Sigmoid colon (tissue), 7 donors: ENCODE measurements around the gene KRT78. TPM values are rescaled to one million over a fixed set of nuclear protein-coding genes. Genes with fewer than 3 reads are reported as not detected.
A peak's percentile ranks its signal among the peaks of the same experiment; 100 is the strongest.

Source experiments
- DNase-seq: peaks from one replicate; pipeline ENCODE4 v3.0.0-alpha.2; 2019
- H3K27ac ChIP-seq, 4 donors: fragments of 200-600 bp; sonication (generic); one replicate each; pipeline ENCODE4 v1.5.1; 2016 to 2019; ENCODE audit warnings: mild to moderate bottlenecking in 1 of 4
- H3K27me3 ChIP-seq, 3 donors: fragments of 200-600 bp; sonication (generic); one replicate each; pipeline ENCODE4 v1.5.1; 2019; ENCODE audit warnings: mild to moderate bottlenecking in 1 of 3
- H3K36me3 ChIP-seq, 4 donors: fragments of 200-600 bp; sonication (generic); one replicate each; pipeline ENCODE4 v1.5.1; 2016 to 2019
- H3K4me1 ChIP-seq, 4 donors: fragments of 200-600 bp; sonication (generic); one replicate each; pipeline ENCODE4 v1.5.1; 2017 to 2019
- H3K4me3 ChIP-seq, 4 donors: fragments of 200-600 bp; sonication (generic); one replicate each; pipeline ENCODE4 v1.5.1; 2017 to 2019; ENCODE audit warnings: mild to moderate bottlenecking in 2 of 4, moderate library complexity in 1 of 4
- H3K9me3 ChIP-seq, 4 donors: fragments of 200-600 bp in 3 of 4; sonication (generic) in 3 of 4; one replicate each; pipeline versions ENCODE4 v1.5.1 to v1.6.1; 2013 to 2019
- EP300 ChIP-seq, 4 donors: sonication (generic); formaldehyde crosslinking; IDR thresholded peaks; one replicate each; pipeline ENCODE4 v1.6.1; 2017; ENCODE audit warnings: antibody characterized with exemption in 4 of 4
- POLR2A ChIP-seq, 2 donors: fragments of 450-650 bp; IDR thresholded peaks; one replicate each; pipeline ENCODE4 v1.6.1; 2016; ENCODE audit warnings: antibody characterized with exemption in 2 of 2, mild to moderate bottlenecking in 2 of 2, moderate library complexity in 2 of 2
- POLR2AphosphoS5 ChIP-seq, 4 donors: sonication (generic); formaldehyde crosslinking; IDR thresholded peaks; one replicate each; pipeline ENCODE4 v1.6.1; 2017; ENCODE audit warnings: antibody characterized with exemption in 4 of 4
- WGBS, 2 donors: extraction: QIAGEN DNeasy Blood & Tissue Kit; methylation state at CpG; one replicate each; pipeline ENCODE4 v1.1.7; 2013; 5-methylcytosine and 5-hydroxymethylcytosine counted together
- intact Hi-C: fragments of 100-400 bp; cut with DNase I; formaldehyde crosslinking; loops from one replicate; pipeline ENCODE4 v1.15.1; 2023
- polyA plus RNA-seq, 3 donors: library from polyadenylated mRNA; stranded (reverse); fragments of 200-250 nt; gene quantifications; one replicate each; pipeline ENCODE4 v1.2.3, GENCODE V29; 2013
- total RNA-seq, 4 donors: library from RNA; depleted of rRNA; stranded (reverse); fragments of >200 nt; gene quantifications; one replicate each; pipeline ENCODE4 v1.1.0, GENCODE V29; 2016
- TF ChIP-seq, protein P1 (sequence below), 4 experiments: fragments of 450-650 bp in 3 of 4; fragments of 200-600 bp in 1 of 4; IDR thresholded peaks; one replicate each; pipeline ENCODE4 v1.5.1; 2016 to 2019; ENCODE audit warnings: antibody characterized with exemption in 4 of 4, mild to moderate bottlenecking in 3 of 4, moderate library complexity in 2 of 4
- donor health status: healthy with polysubstance abuse.
- donor health status: Bipolar disorder and iron deficiency.
- donor health status: healthy.

The KRT78 gene
- total and polyA plus RNA-seq, 7 donors: 0.20 to 5.4 TPM; not detected in 5

DNA sequence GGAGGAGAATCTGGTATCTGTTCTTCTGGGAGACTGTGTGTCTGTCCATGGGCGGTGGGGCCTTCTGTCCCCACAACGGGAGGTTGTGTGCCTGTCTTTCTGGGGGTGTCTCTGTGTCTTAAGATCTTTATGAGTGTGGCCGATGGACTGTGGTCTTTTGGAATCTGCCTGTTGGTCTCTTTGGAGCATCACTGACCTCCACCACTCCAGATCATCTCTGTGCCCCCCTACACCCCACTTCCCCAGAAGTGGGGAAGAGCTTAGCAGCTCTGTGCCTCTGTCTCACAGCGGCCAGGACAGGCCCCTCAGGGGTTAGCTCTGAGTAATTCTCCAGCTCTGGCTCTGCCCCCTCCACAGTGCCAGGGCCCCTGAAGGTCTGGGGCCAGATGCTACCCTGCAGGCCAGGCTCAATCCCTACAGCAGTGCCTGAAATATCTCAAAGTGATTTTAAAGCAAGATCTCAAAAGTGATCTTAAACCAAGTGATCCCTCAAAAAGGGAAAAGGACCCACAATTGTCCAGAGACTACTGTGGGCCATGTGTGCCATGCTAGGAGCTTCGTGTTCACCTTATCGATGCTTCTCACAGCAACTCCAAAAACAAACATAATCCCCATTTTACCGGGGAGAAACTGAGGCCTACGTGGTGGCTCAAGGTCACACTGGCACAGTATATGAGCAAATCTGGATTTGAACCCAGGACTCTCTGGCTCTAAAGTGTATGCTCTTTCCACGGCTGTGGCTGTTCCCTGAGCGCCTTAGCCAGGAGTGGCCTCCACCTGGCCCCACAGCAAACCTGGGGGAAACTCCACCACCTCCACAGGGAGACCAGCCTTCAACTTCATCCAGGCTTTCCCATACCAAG, 26.0 kb upstream of the KRT78 start:
- intact Hi-C loops: no loop called here
- peak overlapping the region; percentile 55 to 67 (median 60) for H3K27ac ChIP-seq
- H3K4me1 ChIP-seq: peaks cover 0 to 38% (median 28%) of the 10 kb centered on the region in 4 donors
- no peaks in the 10 kb centered on the region for H3K9me3 ChIP-seq
- TF ChIP-seq EP300 (IDR thresholded peaks at IDR 0.05) (no peak), POLR2A (IDR thresholded peaks at IDR 0.05) (no peak)
- TF ChIP-seq, protein P1, sequence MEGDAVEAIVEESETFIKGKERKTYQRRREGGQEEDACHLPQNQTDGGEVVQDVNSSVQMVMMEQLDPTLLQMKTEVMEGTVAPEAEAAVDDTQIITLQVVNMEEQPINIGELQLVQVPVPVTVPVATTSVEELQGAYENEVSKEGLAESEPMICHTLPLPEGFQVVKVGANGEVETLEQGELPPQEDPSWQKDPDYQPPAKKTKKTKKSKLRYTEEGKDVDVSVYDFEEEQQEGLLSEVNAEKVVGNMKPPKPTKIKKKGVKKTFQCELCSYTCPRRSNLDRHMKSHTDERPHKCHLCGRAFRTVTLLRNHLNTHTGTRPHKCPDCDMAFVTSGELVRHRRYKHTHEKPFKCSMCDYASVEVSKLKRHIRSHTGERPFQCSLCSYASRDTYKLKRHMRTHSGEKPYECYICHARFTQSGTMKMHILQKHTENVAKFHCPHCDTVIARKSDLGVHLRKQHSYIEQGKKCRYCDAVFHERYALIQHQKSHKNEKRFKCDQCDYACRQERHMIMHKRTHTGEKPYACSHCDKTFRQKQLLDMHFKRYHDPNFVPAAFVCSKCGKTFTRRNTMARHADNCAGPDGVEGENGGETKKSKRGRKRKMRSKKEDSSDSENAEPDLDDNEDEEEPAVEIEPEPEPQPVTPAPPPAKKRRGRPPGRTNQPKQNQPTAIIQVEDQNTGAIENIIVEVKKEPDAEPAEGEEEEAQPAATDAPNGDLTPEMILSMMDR (IDR thresholded peaks at IDR 0.05): no peak
- H3K4me3 ChIP-seq: peak overlapping the region; percentile 23 to 56 (median 48)
- DNase-seq: no peak
- WGBS, 2 donors: 53 to 71% methylated on average over 10 of the region's 10 CpGs
- no peaks in the 10 kb centered on the region for H3K27me3 ChIP-seq
- H3K36me3 ChIP-seq: no peaks in the 10 kb centered on the region

DNA sequence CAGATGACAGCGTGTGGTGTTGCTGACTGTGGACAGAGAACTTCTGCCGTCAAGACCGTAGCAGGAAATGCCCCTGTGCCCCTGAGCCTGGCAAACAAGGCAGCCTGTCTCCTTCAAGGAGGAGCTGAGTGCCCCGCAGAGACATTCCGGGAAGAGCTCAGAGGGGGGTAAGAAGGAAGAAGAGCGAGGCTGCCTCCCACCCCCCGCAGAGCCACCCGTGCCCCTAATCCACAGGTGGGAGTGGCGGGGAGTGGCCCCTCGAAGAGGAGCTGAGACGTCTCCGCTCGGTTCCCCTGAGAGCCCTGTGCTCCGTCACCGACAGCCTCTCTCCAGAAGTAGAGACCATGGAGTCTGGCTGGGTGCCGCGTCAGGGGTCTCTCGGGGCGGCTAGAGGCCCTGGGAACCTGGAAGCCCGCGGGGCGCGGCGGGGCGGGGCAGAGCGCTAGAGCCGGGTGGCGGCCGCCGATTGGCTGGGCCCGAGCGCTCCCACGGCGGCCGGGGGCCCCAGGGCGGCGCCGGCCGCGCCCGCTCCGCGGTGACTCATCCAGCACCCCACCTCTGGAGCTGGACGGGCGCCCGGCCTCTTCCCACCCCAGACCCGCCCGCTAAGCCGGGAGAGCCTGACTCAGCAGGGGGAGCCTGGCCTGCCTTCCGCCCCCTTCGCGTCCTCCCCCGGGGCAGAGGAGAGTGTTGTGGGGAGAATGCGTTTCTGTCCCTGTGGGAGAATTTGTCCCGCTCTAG, 25.2 kb upstream of the KRT78 start:
- H3K4me1 ChIP-seq: peaks cover 0 to 30% (median 20%) of the 10 kb centered on the region in 4 donors
- intact Hi-C loops: no loop called here
- peak; percentile 93 for DNase-seq

DNA sequence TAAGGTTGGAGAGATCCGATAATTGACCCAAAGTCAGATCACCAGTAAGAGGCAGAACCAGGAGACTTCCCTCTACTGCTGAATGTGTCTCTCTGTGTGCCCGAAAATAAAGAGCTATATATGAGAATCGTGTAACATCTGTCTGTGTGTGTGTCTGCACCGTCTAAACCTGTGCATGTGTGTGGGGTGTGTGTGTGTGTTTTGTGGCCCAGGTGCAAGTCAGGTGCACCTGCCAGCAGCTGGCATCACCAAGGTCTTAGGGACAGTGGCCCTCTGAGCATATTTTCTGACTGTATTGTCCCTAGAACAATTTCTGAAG, 24.7 kb upstream of the KRT78 start:
- H3K27me3 ChIP-seq: no peaks in the 10 kb centered on the region
- peak overlapping the region in 3 of 4 donors; percentile 42 to 56 (median 53) for H3K4me3 ChIP-seq
- 10 to 48% methylated on average over 4 of the region's 4 CpGs for WGBS, 2 donors
- no peaks in the 10 kb centered on the region for H3K9me3 ChIP-seq
- DNase-seq: no peak
- H3K4me1 ChIP-seq: peaks cover 0 to 24% (median 15%) of the 10 kb centered on the region in 4 donors
- intact Hi-C loops: no loop called here
- H3K27ac ChIP-seq: peak overlapping the region; percentile 58 to 73 (median 68)
- H3K36me3 ChIP-seq: no peaks in the 10 kb centered on the region
- TF ChIP-seq, protein P1 (IDR thresholded peaks at IDR 0.05): no peak
- TF ChIP-seq POLR2A (IDR thresholded peaks at IDR 0.05): no peak
- TF ChIP-seq POLR2AphosphoS5 (IDR thresholded peaks at IDR 0.05): no peak
- no peak for TF ChIP-seq EP300 (IDR thresholded peaks at IDR 0.05)

More for the DNA sequence above, 25.2 kb upstream of the KRT78 start:
- Histone ChIP-seq H3K27ac (peak overlapping the region; percentile 59 to 73 (median 68)), H3K4me3 (peak overlapping the region; percentile 23 to 56 (median 48)), H3K9me3 (no peaks in the 10 kb centered on the region), H3K27me3 (no peaks in the 10 kb centered on the region), H3K36me3 (no peaks in the 10 kb centered on the region)
- TF ChIP-seq POLR2AphosphoS5 (IDR thresholded peaks at IDR 0.05): peak in 3 of 4 donors; percentile 10 to 24 (median 16)
- no peak for TF ChIP-seq EP300 (IDR thresholded peaks at IDR 0.05)
- 1% methylated on average over 55 of the region's 55 CpGs for WGBS, 2 donors

DNA sequence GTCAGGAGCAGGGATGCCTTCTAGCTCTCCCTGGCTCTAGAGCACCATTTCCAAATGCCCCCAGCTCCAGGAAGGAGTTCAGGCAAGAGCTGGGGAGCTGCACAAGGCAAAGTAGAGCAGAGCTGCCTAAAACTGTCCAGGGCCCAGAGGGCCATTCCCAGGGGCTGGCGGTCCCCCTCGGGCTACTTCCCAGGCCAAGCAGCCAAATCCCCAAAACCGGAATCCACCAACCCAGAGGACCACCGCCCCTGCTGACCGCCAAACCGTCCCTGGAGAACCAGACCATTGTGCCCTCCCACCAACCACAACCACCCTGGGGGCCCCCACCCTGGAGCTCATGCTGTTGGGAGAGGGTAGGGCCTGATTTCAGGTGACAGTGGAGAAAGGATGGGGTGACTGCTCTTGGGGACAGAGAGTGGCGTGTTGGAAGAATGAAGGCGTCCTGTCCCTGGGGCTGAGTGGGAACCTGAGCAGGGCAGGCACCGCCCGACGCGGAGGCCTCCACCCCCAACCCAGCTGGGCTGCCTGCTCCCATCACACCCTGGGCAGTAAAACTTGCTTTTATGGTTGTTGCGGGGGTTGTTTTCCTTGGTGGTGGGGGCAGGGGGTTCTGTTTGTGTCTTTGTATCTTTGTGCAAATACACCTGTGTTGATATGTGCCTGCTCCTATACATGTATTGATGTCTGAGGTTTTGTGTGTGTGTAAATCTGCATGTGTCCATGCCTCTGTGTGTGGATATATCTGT, 24.0 kb upstream of the KRT78 start:
- Histone ChIP-seq H3K27ac (no peak overlapping the region), H3K4me3 (no peak overlapping the region), H3K27me3 (no peaks in the 10 kb centered on the region), H3K9me3 (no peaks in the 10 kb centered on the region), H3K4me1 (peaks cover 0 to 20% (median 14%) of the 10 kb centered on the region in 4 donors), H3K36me3 (no peaks in the 10 kb centered on the region)
- intact Hi-C loops: no loop called here
- 29 to 78% methylated on average over 13 of the region's 13 CpGs for WGBS, 2 donors
- DNase-seq: no peak
- TF ChIP-seq POLR2AphosphoS5 (IDR thresholded peaks at IDR 0.05) (no peak), POLR2A (IDR thresholded peaks at IDR 0.05) (no peak), EP300 (IDR thresholded peaks at IDR 0.05) (no peak)
- TF ChIP-seq, protein P1 (IDR thresholded peaks at IDR 0.05): no peak
